Keratinocyte (primary cell): ENCODE results near the gene PIGL. TPM values are rescaled to one million over a fixed set of nuclear protein-coding genes. Genes with fewer than 3 reads are reported as not detected.

ENCODE experiments used
- DNase-seq: peaks from one replicate; pipeline ENCODE4 v3.0.0-alpha.2; 2011; ENCODE audit warnings: low read depth, missing footprints, low spot score
- FAIRE-seq: peaks from 2 replicates; lab custom pipeline; 2011; peaks lifted over from hg19 to GRCh38; lab: Jason Lieb, UNC
- H2AFZ ChIP-seq: 2 replicates; pipeline ENCODE4 v1.6.0; 2012; ENCODE audit warnings: low read length, control low read depth, inconsistent platforms; ENCODE audit not compliant: control insufficient read depth
- H3K27ac ChIP-seq: 2 replicates; pipeline ENCODE4 v1.5.1; 2011; ENCODE audit warnings: low read length; ENCODE audit not compliant: control insufficient read depth, insufficient read depth
- H3K27me3 ChIP-seq: 3 replicates; pipeline ENCODE4 v1.6.0; 2011; ENCODE audit warnings: low read length; ENCODE audit not compliant: control insufficient read depth, insufficient read depth; ENCODE audit errors: extremely low read depth
- H3K36me3 ChIP-seq, 2 experiments: 2 replicates in 1 of 2; 3 replicates in 1 of 2; pipeline ENCODE4 v1.5.1; 2011; ENCODE audit warnings: low read length in 2 of 2, mild to moderate bottlenecking in 1 of 2; ENCODE audit not compliant: control insufficient read depth in 2 of 2, insufficient read depth in 2 of 2; ENCODE audit errors: extremely low read depth in 1 of 2
- H3K4me1 ChIP-seq: 3 replicates; pipeline ENCODE4 v1.5.1; 2011; ENCODE audit warnings: low read length; ENCODE audit not compliant: control insufficient read depth, insufficient read depth; ENCODE audit errors: extremely low read depth
- H3K4me2 ChIP-seq: 3 replicates; pipeline ENCODE4 v1.6.0; 2011; ENCODE audit warnings: low read depth, low read length; ENCODE audit not compliant: control insufficient read depth, insufficient read depth; ENCODE audit errors: extremely low read depth
- H3K4me3 ChIP-seq, 3 experiments: fragments of 200-600 bp in 1 of 3; sonication (generic) in 1 of 3; 2 replicates in 2 of 3; 3 replicates in 1 of 3; pipeline ENCODE4 v1.5.1; 2011 to 2016; ENCODE audit warnings: low read length in 3 of 3, mild to moderate bottlenecking in 3 of 3, control low read depth in 2 of 3, inconsistent platforms in 1 of 3, low read depth in 1 of 3, mixed read lengths in 1 of 3, mixed run types in 1 of 3, moderate library complexity in 1 of 3; ENCODE audit not compliant: control insufficient read depth in 2 of 3, insufficient read depth in 2 of 3; ENCODE audit errors: extremely low read depth in 1 of 3
- H3K79me2 ChIP-seq: 2 replicates; pipeline ENCODE4 v1.6.0; 2012; ENCODE audit warnings: low read length; ENCODE audit not compliant: control insufficient read depth, insufficient read depth
- H3K9ac ChIP-seq: 3 replicates; pipeline ENCODE4 v1.6.0; 2011; ENCODE audit warnings: low read length; ENCODE audit not compliant: control insufficient read depth, insufficient read depth; ENCODE audit errors: extremely low read depth
- H3K9me1 ChIP-seq: 3 replicates; pipeline ENCODE4 v1.6.0; 2011; ENCODE audit warnings: low read length; ENCODE audit not compliant: control insufficient read depth, insufficient read depth; ENCODE audit errors: extremely low read depth
- H3K9me3 ChIP-seq: 2 replicates; pipeline ENCODE4 v1.5.1; 2012; ENCODE audit warnings: low read depth, low read length; ENCODE audit not compliant: control insufficient read depth
- H4K20me1 ChIP-seq: 3 replicates; pipeline ENCODE4 v1.6.0; 2011; ENCODE audit warnings: low read length; ENCODE audit not compliant: control insufficient read depth, insufficient read depth; ENCODE audit errors: extremely low read depth
- CTCF ChIP-seq, 3 experiments: IDR thresholded peaks in 1 of 3; conservative IDR thresholded peaks in 1 of 3; optimal IDR thresholded peaks in 1 of 3; 2 replicates in 2 of 3; 3 replicates in 1 of 3; pipeline versions ENCODE3 to v1.5.1; 2011; ENCODE audit warnings: low read length in 3 of 3, mild to moderate bottlenecking in 3 of 3, moderate library complexity in 2 of 3, control low read depth in 1 of 3, inconsistent platforms in 1 of 3; ENCODE audit not compliant: insufficient read depth in 2 of 3; ENCODE audit errors: extremely low read depth in 1 of 3
- EZH2 ChIP-seq: IDR thresholded peaks from one replicate; pipeline ENCODE4 v1.6.1; 2012; ENCODE audit warnings: inconsistent platforms, mild to moderate bottlenecking, low read length, moderate library complexity
- dilution Hi-C: fragments of 300-500 bp; cut with MboI; formaldehyde crosslinking; loops from one replicate; pipeline ENCODE4 v1.7.0; 2020; ENCODE audit warnings: low sequenced_read_pairs; ENCODE audit not compliant: extremely low pct_ligation_motif_present
- polyA plus RNA-seq, 5 experiments: library from polyadenylated mRNA; depleted of rRNA in 3 of 5; stranded (reverse) in 3 of 5; stranded (forward) in 1 of 5; unstranded in 1 of 5; fragments of >200 nt; gene quantifications; 1 replicate in 1 of 5; 2 replicates in 3 of 5; 3 replicates in 1 of 5; pipeline versions ENCODE4 v1.2.1 to v1.2.3, GENCODE V29; 2011 to 2012; ENCODE audit warnings: missing spikeins in 2 of 5, low read depth in 1 of 5, low replicate concordance in 1 of 5

PIGL gene
- polyA plus RNA-seq, 1 donor (not counting 4 experiments of a cell fraction or from before 2014, with no cell fraction given): 21.5 TPM

GRCh38 chr17:16349431-16349830, 132.4 kb downstream of the PIGL start:
- Histone ChIP-seq H4K20me1 (no peaks in the 10 kb centered on the region), H2AFZ (no peak overlapping the region), H3K4me2 (no peak overlapping the region), H3K79me2 (no peaks in the 10 kb centered on the region), H3K4me3 (no peak overlapping the region), H3K9ac (no peak overlapping the region), H3K36me3 (peaks cover 0 to 2% of the 10 kb centered on the region in 2 experiments), H3K27ac (no peak overlapping the region), H3K9me1 (no peaks in the 10 kb centered on the region), H3K9me3 (no peaks in the 10 kb centered on the region), H3K4me1 (peaks cover 6% of the 10 kb centered on the region), H3K27me3 (peaks cover 12% of the 10 kb centered on the region)
- FAIRE-seq (no peak), DNase-seq (no peak)
- no peak for TF ChIP-seq CTCF (optimal IDR thresholded peaks at IDR 0.05 in 1 of 3, IDR thresholded peaks at IDR 0.05 in 1 of 3, conservative IDR thresholded peaks at IDR 0.05 in 1 of 3; ENCODE audit: extremely low read depth in 1 of 3, insufficient read depth in 2 of 3, low read length in 3 of 3)
- no peak for TF ChIP-seq EZH2
- dilution Hi-C loops: no loop called here

- Histone ChIP-seq H3K4me1 (peaks cover 6% of the 10 kb centered on the region), H2AFZ (no peak overlapping the region), H3K36me3 (peaks cover 0 to 2% of the 10 kb centered on the region in 2 experiments), H4K20me1 (no peaks in the 10 kb centered on the region), H3K4me2 (peak overlapping the region; percentile 69), H3K9ac (no peak overlapping the region), H3K9me1 (no peaks in the 10 kb centered on the region), H3K79me2 (no peaks in the 10 kb centered on the region), H3K27ac (no peak overlapping the region), H3K4me3 (peak overlapping the region in 1 of 3 experiments; percentile 77), H3K9me3 (no peaks in the 10 kb centered on the region), H3K27me3 (peaks cover 12% of the 10 kb centered on the region)
- DNase-seq (no peak), FAIRE-seq (no peak)
- TF ChIP-seq EZH2: no peak
- no peak for TF ChIP-seq CTCF (optimal IDR thresholded peaks at IDR 0.05 in 1 of 3, IDR thresholded peaks at IDR 0.05 in 1 of 3, conservative IDR thresholded peaks at IDR 0.05 in 1 of 3; ENCODE audit: extremely low read depth in 1 of 3, insufficient read depth in 2 of 3, low read length in 3 of 3)
- dilution Hi-C loops: no loop called here
Measured at GRCh38 chr17:16351831-16352230, 134.8 kb downstream of the PIGL start.
